Measurements from ENCODE around the gene SLC22A23.

The SLC22A23 gene

GRCh38 chr6:3421143-3421542 lies 35.7 kb downstream of the SLC22A23 start:
- DNase-seq (ENCODE audit: low spot score) = no peak

GRCh38 chr6:3419624-3420272 lies 37.1 kb downstream of the SLC22A23 start:
- DNase-seq (ENCODE audit: low spot score) = no peak

- DNase-seq (ENCODE audit: low spot score) = no peak
Measured at GRCh38 chr6:3418496-3419060, 38.3 kb downstream of the SLC22A23 start.

GRCh38 chr6:3417473-3417872 lies 39.4 kb downstream of the SLC22A23 start:
- DNase-seq (ENCODE audit: low spot score) = no peak

GRCh38 chr6:3415490-3415889 lies 41.4 kb downstream of the SLC22A23 start:
- no peak for DNase-seq (ENCODE audit: low spot score)

- no peak for DNase-seq (ENCODE audit: low spot score)
Measured at GRCh38 chr6:3415082-3415453, 41.8 kb downstream of the SLC22A23 start.

- no peak for DNase-seq (ENCODE audit: low spot score)
Measured at GRCh38 chr6:3414327-3415081, 42.3 kb downstream of the SLC22A23 start.

GRCh38 chr6:3413592-3413991 lies 43.3 kb downstream of the SLC22A23 start:
- DNase-seq (ENCODE audit: low spot score) = no peak

GRCh38 chr6:3412779-3413500 lies 43.9 kb downstream of the SLC22A23 start:
- DNase-seq (ENCODE audit: low spot score) = no peak

GRCh38 chr6:3411967-3412778 lies 44.7 kb downstream of the SLC22A23 start:
- DNase-seq (ENCODE audit: low spot score) = no peak

- DNase-seq (ENCODE audit: low spot score) = peak; percentile 62
Measured at GRCh38 chr6:3410385-3411360, 46.2 kb downstream of the SLC22A23 start.

- DNase-seq (ENCODE audit: low spot score) = no peak
Measured at GRCh38 chr6:3409699-3410384, 47.0 kb downstream of the SLC22A23 start.

- DNase-seq (ENCODE audit: low spot score) = no peak
Measured at GRCh38 chr6:3408665-3409064, 48.2 kb downstream of the SLC22A23 start.

- DNase-seq (ENCODE audit: low spot score) = no peak
Measured at GRCh38 chr6:3407840-3408239, 49.0 kb downstream of the SLC22A23 start.

- DNase-seq (ENCODE audit: low spot score) = no peak
Measured at GRCh38 chr6:3406891-3407809, 49.7 kb downstream of the SLC22A23 start.

- DNase-seq (ENCODE audit: low spot score) = no peak
Measured at GRCh38 chr6:3406362-3406821, 50.5 kb downstream of the SLC22A23 start.

GRCh38 chr6:3405679-3406078 lies 51.2 kb downstream of the SLC22A23 start:
- DNase-seq (ENCODE audit: low spot score) = no peak

- DNase-seq (ENCODE audit: low spot score) = no peak
Measured at GRCh38 chr6:3405182-3405518, 51.7 kb downstream of the SLC22A23 start.

All from CD4-positive, alpha-beta T cell treated with Interleukin-2 at 100 ng/mL for 4 hours (primary cell).